ENCODE measurements around the gene SOS1. TPM values are rescaled to one million over a fixed set of nuclear protein-coding genes. Genes with fewer than 3 reads are reported as not detected.
"Not testable (repeated sequence)": the region's sequence is repeated elsewhere in the genome, so short reads cannot be mapped to it uniquely, and the experiment has no call there.

SOS1 gene
- total and polyA plus RNA-seq, 2 of the 13 experiments (the other 11 are each of a cell fraction or from before 2014, with no cell fraction given), result 20.8 to 60.4 TPM

- TF ChIP-seq MXI1 (IDR thresholded peaks at IDR 0.05; ENCODE audit: borderline replicate concordance, low read depth, low read length) (peak; percentile 61; the same call in 1 of the 3 replicates), ZNF441 (CRISPR knock-in tag; IDR thresholded peaks at IDR 0.05; ENCODE audit: borderline replicate concordance) (peak; percentile 97), E2F2 (CRISPR knock-in tag; IDR thresholded peaks at IDR 0.05; ENCODE audit: borderline replicate concordance) (0 out of 2 replicates have a peak, but pooled peaks have one; percentile 44), EHMT2 (IDR thresholded peaks at IDR 0.05; ENCODE audit: borderline replicate concordance, low read depth, low read length) (peak; percentile 84; the same call in 1 of the 2 replicates), MAFK (conservative IDR thresholded peaks at IDR 0.05 in 1 of 2, IDR thresholded peaks at IDR 0.05 in 1 of 2; ENCODE audit: low read length in 2 of 2) (peak; percentile 83 to 96), HOXD1 (CRISPR knock-in tag; IDR thresholded peaks at IDR 0.05) (peak; percentile 43; the same call in 1 of the 2 replicates), PATZ1 (CRISPR knock-in tag; IDR thresholded peaks at IDR 0.05) (peak; percentile 48; the same call in 1 of the 2 replicates), CEBPG (CRISPR knock-in tag; IDR thresholded peaks at IDR 0.05) (peak; percentile 75), MTA1 (CRISPR knock-in tag; IDR thresholded peaks at IDR 0.05; ENCODE audit: borderline replicate concordance) (peak; percentile 93), ZHX2 (IDR thresholded peaks at IDR 0.05; ENCODE audit: low read depth) (peak; percentile 41; the same call in 1 of the 2 replicates), ZSCAN5A (CRISPR knock-in tag; IDR thresholded peaks at IDR 0.05; ENCODE audit: borderline replicate concordance) (peak; percentile 32; the same call in 1 of the 2 replicates), POGK (CRISPR knock-in tag; conservative IDR thresholded peaks at IDR 0.05) (0 out of 2 replicates have a peak, but pooled peaks have one; percentile 37), ZNF350 (CRISPR knock-in tag; IDR thresholded peaks at IDR 0.05; ENCODE audit: borderline replicate concordance, low read depth) (peak; percentile 61; the same call in 1 of the 2 replicates), ZNF292 (CRISPR knock-in tag; IDR thresholded peaks at IDR 0.05; ENCODE audit: borderline replicate concordance, low read depth) (peak; percentile 87)
- not testable (repeated sequence) for TF ChIP-seq ZHX2 (CRISPR knock-in tag; IDR thresholded peaks at IDR 0.05; ENCODE audit: borderline replicate concordance)
Measured at GRCh38 chr2:39138187-39138836, 17.5 kb upstream of the SOS1 start (continued).

All from HepG2 (cell line).